ENCODE measurements around the gene ADAM19. TPM values are rescaled to one million over a fixed set of nuclear protein-coding genes. Genes with fewer than 3 reads are reported as not detected.
"Not testable (repeated sequence)": the region's sequence is repeated elsewhere in the genome, so short reads cannot be mapped to it uniquely, and the experiment has no call there.

ADAM19 gene
- total RNA-seq, 1 donor from 2014 or later, result 14.1 TPM

DNA sequence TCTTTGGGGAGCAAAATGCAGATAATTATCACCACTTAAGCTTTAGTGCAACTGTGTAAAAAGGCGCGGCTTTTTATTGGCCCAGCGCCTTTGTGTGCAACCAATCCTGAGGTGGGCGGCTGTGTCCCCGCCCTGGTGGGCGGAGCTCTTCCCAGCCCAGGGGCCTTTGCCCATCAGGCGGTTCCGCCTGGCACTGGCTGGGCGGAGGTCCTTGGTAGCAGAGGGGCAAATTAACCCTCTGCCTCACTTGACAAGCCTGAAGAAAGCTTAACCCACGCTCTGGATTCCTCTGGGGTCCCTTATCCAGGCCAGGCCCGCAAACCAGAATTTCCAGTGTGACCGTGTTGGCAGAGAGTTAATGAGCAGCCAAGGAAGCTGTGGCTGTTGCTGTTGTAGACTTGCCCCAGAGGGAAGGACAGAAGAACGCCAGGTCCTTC is 128.4 kb downstream of the ADAM19 start:
- H3K4me3 ChIP-seq (ENCODE audit: low read length in 3 of 3), result no peak overlapping the region
- no peak overlapping the region for H3K9ac ChIP-seq (ENCODE audit: low read depth in 1 of 3, low read length in 3 of 3)
- H3K4me1 ChIP-seq (ENCODE audit: control insufficient read depth in 3 of 3, insufficient read depth in 3 of 3, low read length in 3 of 3), result peaks cover 8 to 11% (median 9%) of the 10 kb centered on the region in 3 donors
- H3K27me3 ChIP-seq (ENCODE audit: control insufficient read depth in 3 of 3, insufficient read depth in 3 of 3, low read length in 3 of 3), result no peaks in the 10 kb centered on the region
- H3K9me3 ChIP-seq (ENCODE audit: control insufficient read depth in 3 of 3, low read length in 3 of 3), result no peaks in the 10 kb centered on the region
- no peak overlapping the region for H3K27ac ChIP-seq (ENCODE audit: low read depth, low read length)
- H3K36me3 ChIP-seq (ENCODE audit: control insufficient read depth in 3 of 3, insufficient read depth in 3 of 3, low read length in 3 of 3), result no peaks in the 10 kb centered on the region

DNA sequence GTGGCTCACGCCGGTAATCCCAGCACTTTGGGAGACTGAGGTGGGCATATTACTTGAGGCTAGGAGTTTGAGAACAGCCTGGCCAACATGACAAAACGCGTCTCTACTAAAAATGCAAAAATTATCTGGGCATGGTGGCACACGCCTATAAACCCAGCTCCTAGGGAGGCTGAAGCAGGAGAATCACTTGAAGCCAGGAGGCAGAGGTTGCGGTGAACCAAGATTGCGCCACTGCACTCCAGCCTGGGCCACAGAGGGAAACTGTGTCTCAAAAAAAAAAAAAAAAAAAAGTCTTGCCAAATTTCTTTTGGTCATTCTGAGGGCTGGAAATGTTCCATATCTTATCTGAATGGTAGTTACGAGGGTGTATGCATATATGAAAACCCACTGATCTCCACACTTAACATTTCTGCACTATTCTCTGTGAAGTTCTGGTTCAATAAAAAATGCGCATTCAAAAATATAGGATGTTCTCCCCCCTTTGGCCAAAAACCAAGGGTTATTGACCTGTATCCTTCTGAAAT is 129.1 kb downstream of the ADAM19 start:
- H3K9ac ChIP-seq (ENCODE audit: low read depth in 1 of 3, low read length in 3 of 3), result no peak overlapping the region
- H3K9me3 ChIP-seq (ENCODE audit: control insufficient read depth in 3 of 3, low read length in 3 of 3), result no peaks in the 10 kb centered on the region
- H3K4me1 ChIP-seq (ENCODE audit: control insufficient read depth in 3 of 3, insufficient read depth in 3 of 3, low read length in 3 of 3), result peaks cover 8 to 11% (median 9%) of the 10 kb centered on the region in 3 donors
- no peak overlapping the region for H3K4me3 ChIP-seq (ENCODE audit: low read length in 3 of 3)
- no peaks in the 10 kb centered on the region for H3K36me3 ChIP-seq (ENCODE audit: control insufficient read depth in 3 of 3, insufficient read depth in 3 of 3, low read length in 3 of 3)
- H3K27ac ChIP-seq (ENCODE audit: low read depth, low read length), result no peak overlapping the region
- no peaks in the 10 kb centered on the region for H3K27me3 ChIP-seq (ENCODE audit: control insufficient read depth in 3 of 3, insufficient read depth in 3 of 3, low read length in 3 of 3)

DNA sequence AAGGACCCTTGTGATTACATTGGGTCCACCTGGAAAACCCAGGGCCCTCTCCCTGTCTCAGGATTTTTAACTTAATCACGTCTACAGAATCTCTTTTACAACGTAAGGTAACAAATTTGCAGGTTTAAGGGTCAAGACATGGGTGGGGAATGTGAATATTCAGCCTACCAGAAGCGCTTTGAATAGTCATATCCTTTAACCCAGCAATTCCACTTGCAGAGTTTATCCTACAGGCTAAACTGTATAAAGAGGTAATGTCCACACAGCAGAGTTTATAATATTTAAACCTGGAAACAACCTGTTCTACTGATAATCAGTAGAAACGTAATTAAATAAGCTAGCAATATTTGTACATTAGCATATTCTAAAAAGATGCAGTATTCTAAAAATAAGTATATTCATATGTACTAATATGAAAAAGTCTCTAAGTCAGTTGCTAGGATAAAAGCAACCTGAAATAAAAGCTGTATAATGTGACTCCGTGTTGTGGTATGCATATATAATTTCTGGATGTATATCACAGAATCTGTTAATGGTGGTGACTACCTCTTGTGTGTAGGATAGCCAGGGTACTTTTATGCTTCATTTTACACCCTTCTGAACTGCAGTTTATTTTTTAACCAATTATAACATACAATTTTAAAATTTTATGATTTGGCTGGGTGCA is 129.7 kb downstream of the ADAM19 start:
- no peak overlapping the region for H3K9ac ChIP-seq (ENCODE audit: low read depth in 1 of 3, low read length in 3 of 3)
- no peak overlapping the region for H3K27ac ChIP-seq (ENCODE audit: low read depth, low read length)
- no peaks in the 10 kb centered on the region for H3K36me3 ChIP-seq (ENCODE audit: control insufficient read depth in 3 of 3, insufficient read depth in 3 of 3, low read length in 3 of 3)
- H3K4me1 ChIP-seq (ENCODE audit: control insufficient read depth in 3 of 3, insufficient read depth in 3 of 3, low read length in 3 of 3), result peaks cover 8 to 11% (median 9%) of the 10 kb centered on the region in 3 donors
- no peaks in the 10 kb centered on the region for H3K9me3 ChIP-seq (ENCODE audit: control insufficient read depth in 3 of 3, low read length in 3 of 3)
- no peak overlapping the region for H3K4me3 ChIP-seq (ENCODE audit: low read length in 3 of 3)
- no peaks in the 10 kb centered on the region for H3K27me3 ChIP-seq (ENCODE audit: control insufficient read depth in 3 of 3, insufficient read depth in 3 of 3, low read length in 3 of 3)

DNA sequence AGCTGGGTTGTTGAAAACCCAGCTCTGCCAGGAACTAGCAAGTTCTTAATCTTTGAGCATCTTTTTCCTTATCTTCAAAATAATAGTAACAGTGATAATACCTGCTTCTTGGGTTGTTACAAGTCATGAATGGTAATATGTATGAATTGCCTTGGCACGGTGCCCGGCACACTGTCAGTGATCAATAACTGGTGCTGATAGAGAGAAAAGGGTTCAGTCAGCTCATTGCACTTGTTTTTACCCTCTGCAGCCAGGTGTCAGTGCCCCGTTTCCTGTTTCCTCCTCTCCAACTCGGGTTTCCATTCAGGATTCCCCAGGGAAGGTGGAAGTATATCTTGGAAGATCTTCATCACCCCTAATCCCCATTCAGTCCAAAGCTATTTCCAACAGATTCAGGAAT is 131.4 kb downstream of the ADAM19 start:
- no peaks in the 10 kb centered on the region for H3K36me3 ChIP-seq (ENCODE audit: control insufficient read depth in 3 of 3, insufficient read depth in 3 of 3, low read length in 3 of 3)
- H3K9me3 ChIP-seq (ENCODE audit: control insufficient read depth in 3 of 3, low read length in 3 of 3), result no peaks in the 10 kb centered on the region
- H3K4me1 ChIP-seq (ENCODE audit: control insufficient read depth in 3 of 3, insufficient read depth in 3 of 3, low read length in 3 of 3), result peaks cover 3 to 6% (median 4%) of the 10 kb centered on the region in 3 donors
- H3K27ac ChIP-seq (ENCODE audit: low read depth, low read length), result no peak overlapping the region
- H3K4me3 ChIP-seq (ENCODE audit: low read length in 3 of 3), result no peak overlapping the region
- no peaks in the 10 kb centered on the region for H3K27me3 ChIP-seq (ENCODE audit: control insufficient read depth in 3 of 3, insufficient read depth in 3 of 3, low read length in 3 of 3)
- H3K9ac ChIP-seq (ENCODE audit: low read depth in 1 of 3, low read length in 3 of 3), result no peak overlapping the region

DNA sequence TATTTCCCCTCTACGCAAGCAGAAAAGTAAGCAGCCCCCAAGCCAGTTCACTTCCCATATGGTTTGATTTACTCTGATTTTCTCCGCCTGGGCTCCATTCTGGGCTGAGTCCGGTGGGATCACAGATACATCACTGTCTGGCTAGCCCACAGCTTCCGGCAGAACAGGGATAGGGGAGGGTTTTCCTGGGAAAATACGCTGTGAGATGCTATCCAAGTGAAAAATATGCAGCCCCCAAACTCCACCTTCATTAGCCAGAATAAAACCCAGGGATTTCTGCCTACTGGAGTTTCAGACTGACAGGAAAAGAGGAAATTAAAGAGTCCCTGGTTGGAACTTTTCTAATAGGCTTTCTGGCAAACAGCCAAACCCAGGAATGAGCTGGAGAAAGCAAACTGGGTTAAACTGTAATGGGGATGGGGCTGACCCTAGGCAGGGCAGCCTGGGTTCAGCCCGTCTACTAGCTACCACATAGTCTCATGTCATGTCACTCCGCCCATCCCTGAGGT is 132.5 kb downstream of the ADAM19 start:
- Histone ChIP-seq H3K9ac (ENCODE audit: low read depth in 1 of 3, low read length in 3 of 3) (no peak overlapping the region), H3K27ac (ENCODE audit: low read depth, low read length) (no peak overlapping the region), H3K4me1 (ENCODE audit: control insufficient read depth in 3 of 3, insufficient read depth in 3 of 3, low read length in 3 of 3) (no peaks in the 10 kb centered on the region), H3K36me3 (ENCODE audit: control insufficient read depth in 3 of 3, insufficient read depth in 3 of 3, low read length in 3 of 3) (no peaks in the 10 kb centered on the region), H3K4me3 (ENCODE audit: low read length in 3 of 3) (no peak overlapping the region), H3K9me3 (ENCODE audit: control insufficient read depth in 3 of 3, low read length in 3 of 3) (no peaks in the 10 kb centered on the region), H3K27me3 (ENCODE audit: control insufficient read depth in 3 of 3, insufficient read depth in 3 of 3, low read length in 3 of 3) (no peaks in the 10 kb centered on the region)

DNA sequence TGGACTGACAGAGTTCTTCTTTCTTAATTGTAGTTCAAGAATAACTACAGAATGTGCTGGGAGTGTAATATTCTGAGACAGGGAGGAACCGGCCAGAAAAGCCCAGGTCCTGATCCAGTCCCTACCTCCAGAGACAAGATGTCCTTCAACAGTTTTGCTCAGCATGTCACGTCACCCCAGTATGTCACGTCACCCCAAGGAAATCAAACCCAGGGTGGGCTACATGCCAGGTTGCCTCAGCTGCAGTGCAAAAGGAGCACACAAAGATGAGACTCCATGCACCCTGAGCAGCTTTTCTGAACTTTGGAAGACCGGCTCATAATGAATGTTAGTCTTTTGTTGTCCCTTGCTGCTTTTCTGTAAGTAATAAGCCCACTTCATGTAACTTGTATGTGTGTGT is 141.5 kb downstream of the ADAM19 start:
- no peak overlapping the region for H3K9ac ChIP-seq (ENCODE audit: low read depth in 1 of 3, low read length in 3 of 3)
- no peaks in the 10 kb centered on the region for H3K9me3 ChIP-seq (ENCODE audit: control insufficient read depth in 3 of 3, low read length in 3 of 3)
- no peaks in the 10 kb centered on the region for H3K4me1 ChIP-seq (ENCODE audit: control insufficient read depth in 3 of 3, insufficient read depth in 3 of 3, low read length in 3 of 3)
- H3K36me3 ChIP-seq (ENCODE audit: control insufficient read depth in 3 of 3, insufficient read depth in 3 of 3, low read length in 3 of 3), result no peaks in the 10 kb centered on the region
- H3K27me3 ChIP-seq (ENCODE audit: control insufficient read depth in 3 of 3, insufficient read depth in 3 of 3, low read length in 3 of 3), result no peaks in the 10 kb centered on the region
- H3K4me3 ChIP-seq (ENCODE audit: low read length in 3 of 3), result no peak overlapping the region
- H3K27ac ChIP-seq (ENCODE audit: low read depth, low read length), result no peak overlapping the region

DNA sequence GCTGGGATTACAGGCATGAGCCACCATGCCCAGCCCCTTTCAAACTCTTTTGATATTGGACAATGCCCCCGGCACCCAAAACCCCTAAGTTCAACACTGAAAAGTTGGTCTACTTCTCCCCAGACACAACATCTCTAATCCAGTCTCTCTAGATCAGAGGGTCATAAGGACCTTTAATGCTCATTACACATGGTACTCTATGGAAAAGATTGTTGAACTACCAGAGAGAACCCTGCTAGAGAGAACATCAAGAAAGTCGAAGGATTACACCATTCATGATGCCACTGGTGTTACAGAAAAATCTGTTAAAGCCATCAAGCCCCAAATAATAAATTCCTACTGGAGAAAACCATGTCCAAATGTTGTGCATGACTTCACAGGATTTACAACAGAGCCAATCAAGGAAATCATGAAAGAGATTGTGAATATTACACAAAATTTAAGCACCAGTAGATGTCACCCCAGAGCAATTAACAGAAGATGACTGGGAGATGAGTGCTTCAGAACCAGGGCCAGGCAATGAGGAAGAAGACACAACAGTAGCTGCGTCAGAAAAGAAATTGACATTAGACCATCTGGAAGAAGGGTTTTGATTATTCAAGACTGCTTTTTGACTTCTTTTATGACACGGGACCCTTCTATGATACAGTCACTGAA is 143.9 kb downstream of the ADAM19 start:
- H3K9ac ChIP-seq (ENCODE audit: low read depth in 1 of 3, low read length in 3 of 3), result no peak overlapping the region
- H3K9me3 ChIP-seq (ENCODE audit: control insufficient read depth in 3 of 3, low read length in 3 of 3), result no peaks in the 10 kb centered on the region
- H3K4me3 ChIP-seq (ENCODE audit: low read length in 3 of 3), result no peak overlapping the region
- H3K27me3 ChIP-seq (ENCODE audit: control insufficient read depth in 3 of 3, insufficient read depth in 3 of 3, low read length in 3 of 3), result no peaks in the 10 kb centered on the region
- no peaks in the 10 kb centered on the region for H3K4me1 ChIP-seq (ENCODE audit: control insufficient read depth in 3 of 3, insufficient read depth in 3 of 3, low read length in 3 of 3)
- no peak overlapping the region for H3K27ac ChIP-seq (ENCODE audit: low read depth, low read length)
- no peaks in the 10 kb centered on the region for H3K36me3 ChIP-seq (ENCODE audit: control insufficient read depth in 3 of 3, insufficient read depth in 3 of 3, low read length in 3 of 3)

DNA sequence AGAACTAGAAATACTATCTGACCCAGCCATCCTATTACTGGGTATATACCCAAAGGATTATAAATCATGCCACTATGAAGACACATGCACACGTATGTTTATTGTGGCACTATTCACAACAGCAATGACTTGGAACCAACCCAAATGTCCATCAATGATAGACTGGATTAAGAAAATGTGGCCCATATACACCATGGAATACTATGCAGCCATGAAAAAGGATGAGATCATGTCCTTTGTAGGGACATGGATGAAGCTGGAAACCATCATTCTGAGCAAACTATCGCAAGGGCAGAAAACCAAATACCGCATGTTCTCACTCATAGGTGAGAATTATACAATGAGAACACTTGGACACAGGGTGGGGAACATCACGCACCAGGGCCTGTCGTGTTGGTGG is 145.7 kb downstream of the ADAM19 start:
- not testable (repeated sequence) for H3K36me3 ChIP-seq (ENCODE audit: control insufficient read depth in 3 of 3, insufficient read depth in 3 of 3, low read length in 3 of 3); H3K9ac ChIP-seq (ENCODE audit: low read depth in 1 of 3, low read length in 3 of 3); H3K4me1 ChIP-seq (ENCODE audit: control insufficient read depth in 3 of 3, insufficient read depth in 3 of 3, low read length in 3 of 3); H3K4me3 ChIP-seq (ENCODE audit: low read length in 3 of 3); H3K9me3 ChIP-seq (ENCODE audit: control insufficient read depth in 3 of 3, low read length in 3 of 3); H3K27ac ChIP-seq (ENCODE audit: low read depth, low read length); H3K27me3 ChIP-seq (ENCODE audit: control insufficient read depth in 3 of 3, insufficient read depth in 3 of 3, low read length in 3 of 3)
